HG03108 (cell line): ENCODE measurements around the gene PTBP1.

Experiments used
- ATAC-seq: cut with Tn5 transposase; IDR thresholded peaks from one replicate; pipeline ENCODE4 v1.9.1; 2021; ENCODE audit warnings: moderate library complexity; ENCODE audit not compliant: unreplicated experiment

Gene PTBP1

GRCh38 chr19:772063-772462 lies 25.2 kb upstream of the PTBP1 start:
- ATAC-seq, result no peak

GRCh38 chr19:772730-773436 lies 24.4 kb upstream of the PTBP1 start:
- ATAC-seq, result no peak

- no peak for ATAC-seq
Observed at GRCh38 chr19:776549-776948, 20.7 kb upstream of the PTBP1 start.

GRCh38 chr19:778910-779653 lies 18.2 kb upstream of the PTBP1 start:
- ATAC-seq, result no peak

GRCh38 chr19:780935-781334 lies 16.3 kb upstream of the PTBP1 start:
- no peak for ATAC-seq

GRCh38 chr19:781800-782184 lies 15.5 kb upstream of the PTBP1 start:
- no peak for ATAC-seq

GRCh38 chr19:782185-782877 lies 14.9 kb upstream of the PTBP1 start:
- ATAC-seq, result no peak

- ATAC-seq, result no peak
Observed at GRCh38 chr19:782878-783668, 14.2 kb upstream of the PTBP1 start.

- ATAC-seq, result no peak
Observed at GRCh38 chr19:784541-784940, 12.7 kb upstream of the PTBP1 start.

- no peak for ATAC-seq
Observed at GRCh38 chr19:787536-787935, 9.7 kb upstream of the PTBP1 start.

GRCh38 chr19:788686-788982 lies 8.6 kb upstream of the PTBP1 start:
- ATAC-seq, result no peak

GRCh38 chr19:788983-789700 lies 8.1 kb upstream of the PTBP1 start:
- ATAC-seq, result no peak

GRCh38 chr19:789701-790060 lies 7.6 kb upstream of the PTBP1 start:
- no peak for ATAC-seq

- no peak for ATAC-seq
Observed at GRCh38 chr19:791007-791566, 6.2 kb upstream of the PTBP1 start.

- no peak for ATAC-seq
Observed at GRCh38 chr19:791567-792305, 5.5 kb upstream of the PTBP1 start.

- ATAC-seq, result no peak
Observed at GRCh38 chr19:792306-792885, 4.9 kb upstream of the PTBP1 start.

GRCh38 chr19:793806-794205 lies 3.4 kb upstream of the PTBP1 start:
- ATAC-seq, result no peak

- ATAC-seq, result no peak
Observed at GRCh38 chr19:795073-795611, 2.1 kb upstream of the PTBP1 start.
